OCI-LY7 (cell line): ENCODE measurements around the gene PKM.

Source experiments
- CTCF ChIP-seq: fragments of 200-600 bp; sonication (generic); conservative IDR thresholded peaks from 2 replicates; pipeline ENCODE4 v1.5.1; 2014; ENCODE audit warnings: mild to moderate bottlenecking, antibody characterized with exemption, low read length, moderate library complexity, mixed read lengths
- EZH2phosphoT487 ChIP-seq: fragments of 200-600 bp; sonication (generic); IDR thresholded peaks from 2 replicates; pipeline ENCODE4 v1.6.1; 2018; ENCODE audit warnings: low read depth, borderline replicate concordance, mild to moderate bottlenecking, mixed run types, antibody characterized with exemption, low read length, moderate library complexity, mixed read lengths

- TF ChIP-seq EZH2phosphoT487 = no peak
- no peak for TF ChIP-seq CTCF
Measured at GRCh38 chr15:72192416-72192815, 38.6 kb downstream of the PKM start.
